Measurements from ENCODE around the gene OPHN1. TPM values are rescaled to one million over a fixed set of nuclear protein-coding genes. Genes with fewer than 3 reads are reported as not detected.

Gene OPHN1
- total RNA-seq, 1 experiment from 2014 or later, result 3.3 TPM

- CTCF ChIA-PET, result no interaction called here
- no peak for DNase-seq (ENCODE audit: low spot score)
- POLR2A ChIA-PET (ENCODE audit: low non-redundant PET), result no interaction called here
- no peak overlapping the region for H3K4me3 ChIP-seq (ENCODE audit: low read depth, low read length, poor library complexity, severe bottlenecking)
- H3K27me3 ChIP-seq (replicated peaks; ENCODE audit: insufficient read depth, low read depth, low read length, poor library complexity), result no peaks in the 10 kb centered on the region
- TF ChIP-seq EZH2 (IDR thresholded peaks at IDR 0.05; ENCODE audit: borderline replicate concordance, low read depth, low read length, poor library complexity, severe bottlenecking) (no peak), CTCF (conservative IDR thresholded peaks at IDR 0.05; ENCODE audit: low read depth, low read length) (no peak)
- no peaks in the 10 kb centered on the region for H3K4me1 ChIP-seq (ENCODE audit: insufficient read depth, low read length, poor library complexity, severe bottlenecking)
- no TSS peak for BruUV-seq (replicated peaks)
- no peak overlapping the region for H3K27ac ChIP-seq (ENCODE audit: low read depth, low read length, poor library complexity, severe bottlenecking)
- intact Hi-C loops (cut with micrococcal nuclease; ENCODE audit: unreplicated experiment), result no loop called here
- H3K36me3 ChIP-seq (ENCODE audit: insufficient read depth, low read length, poor library complexity, severe bottlenecking), result no peaks in the 10 kb centered on the region
- no peaks in the 10 kb centered on the region for H3K9me3 ChIP-seq (ENCODE audit: low read depth, low read length, poor library complexity, severe bottlenecking)
These were observed 74.6 kb downstream of the OPHN1 start for GRCh38 chrX:68358679-68359078.

GRCh38 chrX:68355629-68355920, 77.7 kb downstream of the OPHN1 start:
- BruUV-seq (replicated peaks), result no TSS peak
- ChIA-PET POLR2A (ENCODE audit: low non-redundant PET) (no interaction called here), CTCF (no interaction called here)
- intact Hi-C loops (cut with micrococcal nuclease; ENCODE audit: unreplicated experiment), result no loop called here
- no peaks in the 10 kb centered on the region for H3K27me3 ChIP-seq (replicated peaks; ENCODE audit: insufficient read depth, low read depth, low read length, poor library complexity)
- no peaks in the 10 kb centered on the region for H3K4me1 ChIP-seq (ENCODE audit: insufficient read depth, low read length, poor library complexity, severe bottlenecking)
- H3K9me3 ChIP-seq (ENCODE audit: low read depth, low read length, poor library complexity, severe bottlenecking), result no peaks in the 10 kb centered on the region
- no peak overlapping the region for H3K4me3 ChIP-seq (ENCODE audit: low read depth, low read length, poor library complexity, severe bottlenecking)
- H3K27ac ChIP-seq (ENCODE audit: low read depth, low read length, poor library complexity, severe bottlenecking), result no peak overlapping the region
- TF ChIP-seq EZH2 (IDR thresholded peaks at IDR 0.05; ENCODE audit: borderline replicate concordance, low read depth, low read length, poor library complexity, severe bottlenecking), result no peak
- TF ChIP-seq CTCF (conservative IDR thresholded peaks at IDR 0.05; ENCODE audit: low read depth, low read length), result no peak
- no peaks in the 10 kb centered on the region for H3K36me3 ChIP-seq (ENCODE audit: insufficient read depth, low read length, poor library complexity, severe bottlenecking)
- DNase-seq (ENCODE audit: low spot score), result no peak

- no peaks in the 10 kb centered on the region for H3K36me3 ChIP-seq (ENCODE audit: insufficient read depth, low read length, poor library complexity, severe bottlenecking)
- no peak for DNase-seq (ENCODE audit: low spot score)
- intact Hi-C loops (cut with micrococcal nuclease; ENCODE audit: unreplicated experiment), result no loop called here
- no peaks in the 10 kb centered on the region for H3K4me1 ChIP-seq (ENCODE audit: insufficient read depth, low read length, poor library complexity, severe bottlenecking)
- CTCF ChIA-PET, result no interaction called here
- no TSS peak for BruUV-seq (replicated peaks)
- no peak overlapping the region for H3K27ac ChIP-seq (ENCODE audit: low read depth, low read length, poor library complexity, severe bottlenecking)
- no peaks in the 10 kb centered on the region for H3K9me3 ChIP-seq (ENCODE audit: low read depth, low read length, poor library complexity, severe bottlenecking)
- POLR2A ChIA-PET (ENCODE audit: low non-redundant PET), result no interaction called here
- H3K27me3 ChIP-seq (replicated peaks; ENCODE audit: insufficient read depth, low read depth, low read length, poor library complexity), result no peaks in the 10 kb centered on the region
- TF ChIP-seq EZH2 (IDR thresholded peaks at IDR 0.05; ENCODE audit: borderline replicate concordance, low read depth, low read length, poor library complexity, severe bottlenecking) (no peak), CTCF (conservative IDR thresholded peaks at IDR 0.05; ENCODE audit: low read depth, low read length) (no peak)
- H3K4me3 ChIP-seq (ENCODE audit: low read depth, low read length, poor library complexity, severe bottlenecking), result no peak overlapping the region
These were observed 78.2 kb downstream of the OPHN1 start for GRCh38 chrX:68354879-68355628.

Measured in A673 (cell line).